ENCODE results near the gene MIAT.

DNA sequence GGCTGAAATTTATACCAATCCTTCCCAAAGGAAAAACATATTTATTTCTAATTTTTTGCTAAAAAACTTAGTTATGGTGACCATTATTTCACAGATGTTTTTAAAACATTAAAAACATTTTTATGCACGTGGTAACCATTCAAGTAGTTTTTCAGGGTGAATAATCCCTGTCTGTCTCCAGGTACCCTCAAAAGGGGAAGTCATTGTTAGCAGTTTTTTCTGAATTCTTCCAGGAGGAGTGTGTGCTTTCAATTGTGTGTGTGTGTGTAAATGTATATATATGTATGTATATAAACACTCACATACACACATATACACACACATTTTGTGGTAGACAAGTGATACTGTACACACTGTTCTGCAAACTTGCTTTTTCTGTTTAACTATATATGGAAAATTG, 43.9 kb downstream of the MIAT start:
- no peak for TF ChIP-seq CTCF (IDR thresholded peaks at IDR 0.05)
- no peak for TF ChIP-seq POLR2A (IDR thresholded peaks at IDR 0.05)

Measured in esophagus squamous epithelium (tissue), 4 donors.